ENCODE measurements around the gene STPG3.

Gene STPG3

GRCh38 chr9:137281345-137282116, 30.4 kb downstream of the STPG3 start:
- DNase-seq: no peak

GRCh38 chr9:137286975-137287383, 35.9 kb downstream of the STPG3 start:
- peak; percentile 87 for DNase-seq

GRCh38 chr9:137293094-137293481, 42.0 kb downstream of the STPG3 start:
- no peak for DNase-seq

- no peak for DNase-seq
Observed at GRCh38 chr9:137293482-137294090, 42.5 kb downstream of the STPG3 start.

- DNase-seq: peak; percentile 79
Observed at GRCh38 chr9:137294091-137294680, 43.1 kb downstream of the STPG3 start.

GRCh38 chr9:137294681-137295237, 43.7 kb downstream of the STPG3 start:
- peak; percentile 92 for DNase-seq

GRCh38 chr9:137295238-137295811, 44.2 kb downstream of the STPG3 start:
- peak; percentile 79 for DNase-seq

- peak; percentile 70 for DNase-seq
Observed at GRCh38 chr9:137295849-137296669, 45.0 kb downstream of the STPG3 start.

GRCh38 chr9:137296670-137297664, 45.9 kb downstream of the STPG3 start:
- DNase-seq: peak; percentile 66

GRCh38 chr9:137297966-137298365, 46.9 kb downstream of the STPG3 start:
- no peak for DNase-seq

- no peak for DNase-seq
Observed at GRCh38 chr9:137298401-137299202, 47.5 kb downstream of the STPG3 start.

- DNase-seq: no peak
Observed at GRCh38 chr9:137299203-137299565, 48.1 kb downstream of the STPG3 start.

GRCh38 chr9:137299938-137300337, 48.9 kb downstream of the STPG3 start:
- DNase-seq: no peak

- peak; percentile 60 for DNase-seq
Observed at GRCh38 chr9:137300567-137301080, 49.5 kb downstream of the STPG3 start.

GRCh38 chr9:137301081-137301947, 50.2 kb downstream of the STPG3 start:
- DNase-seq: peak; percentile 86

- peak; percentile 97 for DNase-seq
Observed at GRCh38 chr9:137302118-137302448, 51.0 kb downstream of the STPG3 start, which contains the start of gene NRARP. NRARP (minus strand) TSS chr9:137302271; CDS start chr9:137301928, 343 bp downstream.

- peak; percentile 93 for DNase-seq
Observed at GRCh38 chr9:137302449-137303150, 51.5 kb downstream of the STPG3 start.

Data from DMS53 (cell line).